ENCODE results near the gene COQ10A.

The COQ10A gene

DNA sequence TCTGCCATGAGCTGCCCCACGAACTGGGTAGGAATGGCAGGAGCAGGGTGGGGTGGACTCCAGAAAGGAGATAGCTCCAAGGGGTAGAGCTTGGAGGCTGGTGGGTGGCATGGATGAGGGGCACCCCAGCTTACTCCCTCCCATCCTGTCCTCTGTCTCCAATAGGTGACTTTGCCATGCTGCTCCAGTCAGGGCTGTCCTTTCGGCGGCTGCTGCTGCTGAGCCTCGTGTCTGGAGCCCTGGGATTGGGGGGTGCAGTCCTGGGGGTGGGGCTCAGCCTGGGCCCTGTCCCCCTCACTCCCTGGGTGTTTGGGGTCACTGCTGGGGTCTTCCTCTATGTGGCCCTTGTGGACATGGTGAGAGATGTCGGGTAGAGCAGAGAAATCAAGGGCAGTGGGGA, 29.8 kb upstream of the COQ10A start:
- peaks cover 7% of the 10 kb centered on the region; the same call in 1 of the 2 replicates for H3K36me3 ChIP-seq (ENCODE audit: insufficient read depth, low read length)
- TF ChIP-seq FOXP2 (optimal IDR thresholded peaks at IDR 0.05; ENCODE audit: control extremely low read depth, extremely low read length, insufficient read depth) = no peak
- TF ChIP-seq EZH2 (IDR thresholded peaks at IDR 0.05) = no peak
- no peaks in the 10 kb centered on the region for H3K9me3 ChIP-seq (ENCODE audit: low read depth, low read length)
- H3K9ac ChIP-seq (ENCODE audit: insufficient read length) = no peak overlapping the region
- H3K4me3 ChIP-seq = no peak overlapping the region
- no peak for DNase-seq (ENCODE audit: low read depth, low spot score)
- no peak overlapping the region for H3K27ac ChIP-seq

DNA sequence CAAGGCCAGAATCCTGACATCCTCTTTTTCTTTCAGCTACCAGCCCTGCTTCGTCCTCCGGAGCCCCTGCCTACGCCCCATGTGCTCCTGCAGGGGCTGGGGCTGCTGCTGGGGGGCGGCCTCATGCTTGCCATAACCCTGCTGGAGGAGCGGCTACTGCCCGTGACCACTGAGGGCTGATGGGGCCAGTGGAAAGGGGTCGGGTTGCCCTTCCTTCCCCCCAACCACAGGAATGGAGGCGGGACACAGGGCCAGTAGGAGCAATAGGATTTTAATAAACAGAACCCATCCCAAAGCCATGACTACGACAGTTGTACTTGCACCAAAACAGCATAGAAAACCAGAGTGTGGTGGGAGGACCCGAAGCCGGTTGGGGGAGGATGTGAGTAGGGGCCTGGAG, 29.2 kb upstream of the COQ10A start:
- peaks cover 13% of the 10 kb centered on the region; the same call in 1 of the 2 replicates for H3K36me3 ChIP-seq (ENCODE audit: insufficient read depth, low read length)

DNA sequence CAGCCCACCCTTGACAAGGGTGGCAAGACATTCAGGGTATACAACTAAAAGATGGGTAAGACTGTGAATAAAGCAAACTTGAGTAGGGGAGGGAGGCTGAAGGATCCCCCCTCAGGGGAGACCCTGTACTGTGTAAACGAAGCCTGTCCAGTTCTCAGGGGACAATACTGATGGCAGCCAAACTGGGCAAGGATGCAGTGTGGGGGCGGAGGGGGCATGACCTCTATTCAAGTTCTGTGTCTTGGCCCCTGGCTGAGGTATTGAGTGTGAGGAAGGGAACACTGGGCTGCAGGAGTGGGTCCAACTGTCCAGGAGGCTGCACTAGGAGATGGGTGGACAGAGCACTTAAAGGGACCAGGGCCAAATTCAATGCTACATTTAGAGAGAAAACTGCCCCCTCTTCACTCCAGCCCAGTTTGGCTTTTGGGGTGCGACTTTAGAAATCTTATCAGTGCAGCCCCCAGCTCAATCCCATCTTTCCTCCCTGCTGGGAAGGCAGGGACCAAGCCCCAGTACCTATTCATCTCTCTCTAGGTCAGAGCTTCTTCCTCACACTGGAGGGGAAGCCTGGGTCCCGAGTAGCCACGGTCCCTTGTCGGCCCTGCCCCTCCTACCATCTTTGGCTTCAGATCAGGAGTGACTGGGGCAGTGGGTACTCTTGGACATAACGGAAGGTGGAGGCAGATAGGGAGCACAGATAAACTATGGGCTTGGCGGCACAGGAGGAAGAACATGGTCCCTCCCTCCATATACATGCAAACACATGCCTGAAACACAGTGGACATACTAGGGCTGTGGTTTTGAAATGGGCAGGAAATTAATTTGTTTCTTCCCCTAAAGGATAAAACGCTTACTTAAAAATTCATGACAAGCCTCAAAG, 25.1 kb upstream of the COQ10A start:
- peaks cover 41% of the 10 kb centered on the region; the same call in 1 of the 2 replicates for H3K36me3 ChIP-seq (ENCODE audit: insufficient read depth, low read length)
- H3K27ac ChIP-seq = no peak overlapping the region
- TF ChIP-seq EZH2 (IDR thresholded peaks at IDR 0.05) (no peak), POLR2AphosphoS5 (IDR thresholded peaks at IDR 0.05; ENCODE audit: borderline replicate concordance, low read depth, low read length) (no peak), FOXP2 (optimal IDR thresholded peaks at IDR 0.05; ENCODE audit: control extremely low read depth, extremely low read length, insufficient read depth) (no peak)
- DNase-seq (ENCODE audit: low read depth, low spot score) = no peak
- H3K9me3 ChIP-seq (ENCODE audit: low read depth, low read length) = no peaks in the 10 kb centered on the region
- no peak overlapping the region for H3K9ac ChIP-seq (ENCODE audit: insufficient read length)
- H3K4me3 ChIP-seq = no peak overlapping the region

More for the DNA sequence above, 29.2 kb upstream of the COQ10A start:
- Histone ChIP-seq H3K9ac (ENCODE audit: insufficient read length) (no peak overlapping the region), H3K4me3 (no peak overlapping the region), H3K27ac (no peak overlapping the region), H3K9me3 (ENCODE audit: low read depth, low read length) (no peaks in the 10 kb centered on the region)
- TF ChIP-seq FOXP2 (optimal IDR thresholded peaks at IDR 0.05; ENCODE audit: control extremely low read depth, extremely low read length, insufficient read depth) (no peak), POLR2AphosphoS5 (IDR thresholded peaks at IDR 0.05; ENCODE audit: borderline replicate concordance, low read depth, low read length) (no peak), EZH2 (IDR thresholded peaks at IDR 0.05) (no peak)
- no peak for DNase-seq (ENCODE audit: low read depth, low spot score)

DNA sequence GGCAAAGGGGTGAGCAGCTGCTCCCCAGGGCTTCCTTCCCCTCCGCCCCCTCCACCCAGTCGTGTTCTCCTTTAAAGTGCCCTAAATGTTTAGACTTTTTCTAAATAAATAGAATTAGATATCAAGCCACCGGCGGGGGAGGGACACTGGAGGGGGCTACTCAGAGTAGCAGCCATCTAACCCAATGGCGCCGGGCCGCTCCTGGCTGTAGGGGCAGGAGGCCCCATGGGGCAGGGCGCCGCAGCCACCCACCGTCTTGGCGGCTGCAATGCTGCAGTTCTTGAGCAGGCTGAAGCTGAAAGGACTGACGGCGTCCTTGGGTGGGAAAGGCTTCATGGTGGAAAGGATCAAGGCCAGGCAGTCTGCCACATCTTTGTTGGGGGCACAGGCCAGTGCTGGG, 23.8 kb upstream of the COQ10A start:
- H3K27ac ChIP-seq = no peak overlapping the region
- TF ChIP-seq POLR2AphosphoS5 (IDR thresholded peaks at IDR 0.05; ENCODE audit: borderline replicate concordance, low read depth, low read length) (no peak), EZH2 (IDR thresholded peaks at IDR 0.05) (no peak), FOXP2 (optimal IDR thresholded peaks at IDR 0.05; ENCODE audit: control extremely low read depth, extremely low read length, insufficient read depth) (no peak)
- no peak overlapping the region for H3K9ac ChIP-seq (ENCODE audit: insufficient read length)
- H3K4me3 ChIP-seq = no peak overlapping the region
- no peaks in the 10 kb centered on the region for H3K9me3 ChIP-seq (ENCODE audit: low read depth, low read length)
- no peak for DNase-seq (ENCODE audit: low read depth, low spot score)
- H3K36me3 ChIP-seq (ENCODE audit: insufficient read depth, low read length) = peaks cover 52% of the 10 kb centered on the region; the same call in 1 of the 2 replicates

DNA sequence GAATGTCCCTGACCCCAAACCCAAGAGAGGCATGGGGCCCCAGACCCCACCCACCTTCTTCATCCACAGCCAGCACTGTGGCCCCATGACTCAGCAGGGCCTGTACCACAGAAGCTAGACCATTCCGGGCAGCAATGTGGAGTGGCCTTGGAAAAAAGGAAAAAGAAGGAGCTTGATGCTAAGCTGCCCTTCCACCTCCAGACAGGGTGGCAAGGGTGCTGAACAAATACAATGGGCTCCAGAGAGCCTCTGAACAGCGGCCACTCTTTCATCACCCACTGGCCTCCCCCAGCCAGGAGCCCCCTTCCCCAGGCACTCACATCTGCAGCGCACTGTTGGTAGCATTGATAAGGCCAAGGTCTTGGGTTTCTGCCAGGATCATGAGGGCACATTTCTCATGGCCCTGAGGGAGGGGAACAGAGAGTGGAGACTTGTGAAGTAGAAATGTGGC, 23.0 kb upstream of the COQ10A start:
- Histone ChIP-seq H3K4me3 (no peak overlapping the region), H3K9ac (ENCODE audit: insufficient read length) (no peak overlapping the region), H3K9me3 (ENCODE audit: low read depth, low read length) (no peaks in the 10 kb centered on the region), H3K27ac (no peak overlapping the region), H3K36me3 (ENCODE audit: insufficient read depth, low read length) (peaks cover 59% of the 10 kb centered on the region; the same call in 1 of the 2 replicates)
- no peak for DNase-seq (ENCODE audit: low read depth, low spot score)
- no peak for TF ChIP-seq EZH2 (IDR thresholded peaks at IDR 0.05)
- no peak for TF ChIP-seq POLR2AphosphoS5 (IDR thresholded peaks at IDR 0.05; ENCODE audit: borderline replicate concordance, low read depth, low read length)
- TF ChIP-seq FOXP2 (optimal IDR thresholded peaks at IDR 0.05; ENCODE audit: control extremely low read depth, extremely low read length, insufficient read depth) = no peak

DNA sequence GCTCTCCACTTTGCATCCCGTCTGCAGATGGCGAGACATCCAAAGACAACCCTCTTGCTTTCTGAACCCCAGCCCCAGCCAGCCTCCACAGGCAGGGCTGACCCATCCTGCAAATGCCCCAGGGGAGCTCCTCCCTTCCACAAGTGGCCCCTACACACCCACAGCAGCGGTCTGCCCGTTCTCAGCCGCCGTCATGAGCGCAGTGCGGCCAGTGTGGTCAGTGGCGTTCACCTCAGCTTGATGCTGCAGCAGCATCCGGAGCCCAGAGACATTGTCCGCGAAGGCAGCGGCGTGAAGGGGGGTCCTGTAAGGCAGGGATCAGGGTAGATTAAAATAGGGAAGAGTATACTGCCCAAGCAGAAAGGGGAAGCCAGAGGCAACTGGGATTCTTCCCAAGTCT, 22.2 kb upstream of the COQ10A start:
- no peak for DNase-seq (ENCODE audit: low read depth, low spot score)
- H3K27ac ChIP-seq = no peak overlapping the region
- no peak overlapping the region for H3K4me3 ChIP-seq
- TF ChIP-seq FOXP2 (optimal IDR thresholded peaks at IDR 0.05; ENCODE audit: control extremely low read depth, extremely low read length, insufficient read depth) (no peak), POLR2AphosphoS5 (IDR thresholded peaks at IDR 0.05; ENCODE audit: borderline replicate concordance, low read depth, low read length) (no peak), EZH2 (IDR thresholded peaks at IDR 0.05) (no peak)
- H3K36me3 ChIP-seq (ENCODE audit: insufficient read depth, low read length) = peaks cover 64% of the 10 kb centered on the region; the same call in 1 of the 2 replicates
- H3K9me3 ChIP-seq (ENCODE audit: low read depth, low read length) = no peaks in the 10 kb centered on the region
- no peak overlapping the region for H3K9ac ChIP-seq (ENCODE audit: insufficient read length)

DNA sequence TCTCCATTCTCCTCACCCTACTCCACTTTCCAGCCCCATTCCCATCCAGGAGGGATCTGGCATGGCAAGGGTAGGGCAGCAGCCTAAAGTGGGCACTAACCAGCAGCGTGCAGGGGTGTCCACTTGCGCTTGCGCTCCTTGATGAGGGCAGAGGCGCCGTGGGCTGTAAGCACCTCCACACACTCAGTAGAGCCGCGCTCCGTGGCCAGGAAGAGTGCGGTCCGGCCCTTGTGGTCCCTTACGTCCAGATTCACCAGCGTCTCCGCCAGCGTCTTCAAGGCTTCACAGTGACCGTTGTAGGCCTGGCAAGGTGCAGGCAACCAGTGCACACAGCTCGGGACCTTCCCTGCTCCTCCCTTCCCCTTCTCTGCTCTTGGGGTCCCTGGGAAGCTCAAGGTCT, 18.8 kb upstream of the COQ10A start:
- TF ChIP-seq FOXP2 (optimal IDR thresholded peaks at IDR 0.05; ENCODE audit: control extremely low read depth, extremely low read length, insufficient read depth) (no peak), POLR2AphosphoS5 (IDR thresholded peaks at IDR 0.05; ENCODE audit: borderline replicate concordance, low read depth, low read length) (no peak), EZH2 (IDR thresholded peaks at IDR 0.05) (no peak)
- DNase-seq (ENCODE audit: low read depth, low spot score) = no peak
- no peaks in the 10 kb centered on the region for H3K9me3 ChIP-seq (ENCODE audit: low read depth, low read length)
- no peak overlapping the region for H3K27ac ChIP-seq
- H3K9ac ChIP-seq (ENCODE audit: insufficient read length) = no peak overlapping the region
- H3K36me3 ChIP-seq (ENCODE audit: insufficient read depth, low read length) = peaks cover 69% of the 10 kb centered on the region
- H3K4me3 ChIP-seq = no peak overlapping the region

DNA sequence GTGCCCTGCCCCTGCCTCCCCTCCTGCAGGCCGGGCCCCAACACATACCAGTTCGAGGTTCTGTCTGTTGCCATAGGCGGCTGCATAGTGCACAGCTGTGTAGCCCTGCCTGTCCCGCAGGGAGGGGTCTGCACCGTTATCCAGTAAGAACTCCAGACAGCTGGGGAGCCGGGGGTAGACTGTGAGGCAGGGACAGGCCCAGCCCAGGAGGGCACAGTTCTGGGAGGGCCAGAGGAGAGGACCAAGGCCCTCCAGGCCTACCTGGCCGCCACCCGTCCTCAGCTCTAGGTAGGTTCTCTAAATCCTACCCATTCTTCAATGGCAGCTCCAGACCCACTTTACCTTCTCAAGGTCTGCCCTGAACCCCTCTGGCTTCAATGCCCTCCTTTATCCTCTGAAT, 18.0 kb upstream of the COQ10A start:
- Histone ChIP-seq H3K4me3 (no peak overlapping the region), H3K9me3 (ENCODE audit: low read depth, low read length) (no peaks in the 10 kb centered on the region), H3K36me3 (ENCODE audit: insufficient read depth, low read length) (peaks cover 72% of the 10 kb centered on the region), H3K27ac (no peak overlapping the region), H3K9ac (ENCODE audit: insufficient read length) (no peak overlapping the region)
- no peak for TF ChIP-seq POLR2AphosphoS5 (IDR thresholded peaks at IDR 0.05; ENCODE audit: borderline replicate concordance, low read depth, low read length)
- no peak for DNase-seq (ENCODE audit: low read depth, low spot score)

Measured in SK-N-MC (cell line).